ENCODE results near the gene PAPSS1. TPM values are rescaled to one million over a fixed set of nuclear protein-coding genes. Genes with fewer than 3 reads are reported as not detected.

Gene PAPSS1
- total RNA-seq, 3 donors from 2014 or later (not counting 1 experiment from before 2014, with no cell fraction given) = 10.2 to 21.3 (median 12.9) TPM

DNA sequence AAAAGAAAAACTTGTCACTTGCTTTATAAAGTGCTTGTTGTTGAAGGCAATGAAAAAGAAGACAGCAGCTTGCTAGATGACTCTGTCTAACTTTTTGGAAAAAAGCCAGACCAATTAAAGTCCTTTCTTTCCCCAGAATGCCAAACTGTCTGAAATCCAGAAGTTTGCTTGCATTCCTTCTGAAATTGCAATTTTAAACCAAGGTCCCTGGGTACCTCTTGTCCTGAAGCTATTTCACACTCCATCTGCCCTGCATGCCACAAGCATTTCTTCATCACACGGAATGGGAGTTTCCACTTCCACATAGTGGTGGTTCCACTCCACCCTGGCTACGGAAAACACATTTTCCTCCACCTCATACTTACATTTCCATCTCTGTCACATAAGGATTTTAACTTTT is 101.0 kb downstream of the PAPSS1 start:
- H3K36me3 ChIP-seq (ENCODE audit: control insufficient read depth, insufficient read depth, low read length) = no peaks in the 10 kb centered on the region
- TF ChIP-seq, protein P1, sequence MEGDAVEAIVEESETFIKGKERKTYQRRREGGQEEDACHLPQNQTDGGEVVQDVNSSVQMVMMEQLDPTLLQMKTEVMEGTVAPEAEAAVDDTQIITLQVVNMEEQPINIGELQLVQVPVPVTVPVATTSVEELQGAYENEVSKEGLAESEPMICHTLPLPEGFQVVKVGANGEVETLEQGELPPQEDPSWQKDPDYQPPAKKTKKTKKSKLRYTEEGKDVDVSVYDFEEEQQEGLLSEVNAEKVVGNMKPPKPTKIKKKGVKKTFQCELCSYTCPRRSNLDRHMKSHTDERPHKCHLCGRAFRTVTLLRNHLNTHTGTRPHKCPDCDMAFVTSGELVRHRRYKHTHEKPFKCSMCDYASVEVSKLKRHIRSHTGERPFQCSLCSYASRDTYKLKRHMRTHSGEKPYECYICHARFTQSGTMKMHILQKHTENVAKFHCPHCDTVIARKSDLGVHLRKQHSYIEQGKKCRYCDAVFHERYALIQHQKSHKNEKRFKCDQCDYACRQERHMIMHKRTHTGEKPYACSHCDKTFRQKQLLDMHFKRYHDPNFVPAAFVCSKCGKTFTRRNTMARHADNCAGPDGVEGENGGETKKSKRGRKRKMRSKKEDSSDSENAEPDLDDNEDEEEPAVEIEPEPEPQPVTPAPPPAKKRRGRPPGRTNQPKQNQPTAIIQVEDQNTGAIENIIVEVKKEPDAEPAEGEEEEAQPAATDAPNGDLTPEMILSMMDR (IDR thresholded peaks at IDR 0.05) = no peak
- DNase-seq = no peak
- Mint-ChIP-seq H3K36me3 (no peaks in the 10 kb centered on the region), H3K4me1 (peaks cover 4 to 18% of the 10 kb centered on the region in 2 donors), H3K27ac (no peak overlapping the region), H3K9me3 (no peaks in the 10 kb centered on the region), H3K27me3 (ENCODE audit: low read depth in 2 of 2) (no peaks in the 10 kb centered on the region), H3K4me3 (no peak overlapping the region)
- no peaks in the 10 kb centered on the region for H3K9me3 ChIP-seq (ENCODE audit: control insufficient read depth, insufficient read depth, low read length)
- no peak overlapping the region for H3K4me3 ChIP-seq (ENCODE audit: low read length)
- ATAC-seq = no peak
- intact Hi-C loops (cut with micrococcal nuclease) = no loop called here
- no peaks in the 10 kb centered on the region for H3K4me1 ChIP-seq (ENCODE audit: control insufficient read depth, insufficient read depth, low read length)
- 100% methylated on average over 2 of the region's 2 CpGs for WGBS (ENCODE audit: insufficient coverage)
- H3K27ac ChIP-seq (ENCODE audit: low read length) = no peak overlapping the region
- H3K27me3 ChIP-seq (ENCODE audit: control insufficient read depth, insufficient read depth, low read length) = no peaks in the 10 kb centered on the region

DNA sequence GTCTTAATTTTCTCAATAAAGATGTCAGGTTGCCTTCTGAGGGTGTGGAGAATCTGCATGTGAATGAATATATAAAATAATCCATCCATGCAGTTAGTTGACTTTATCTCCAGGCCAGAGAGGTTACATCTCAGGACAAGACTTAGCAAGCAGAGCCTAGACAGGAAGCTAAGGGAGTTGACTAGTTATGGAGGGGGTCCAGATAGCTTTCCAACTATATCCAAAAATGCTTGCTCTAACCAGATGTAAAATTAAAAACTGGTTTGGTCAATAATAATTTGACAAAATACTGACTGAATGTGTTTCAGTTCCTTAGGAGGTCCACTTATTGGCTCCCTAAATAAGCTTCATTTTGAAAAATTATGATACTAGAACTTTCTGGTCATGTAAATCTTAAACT is 101.4 kb downstream of the PAPSS1 start:
- H3K4me3 Mint-ChIP-seq = no peak overlapping the region
- H3K27me3 Mint-ChIP-seq (ENCODE audit: low read depth in 2 of 2) = no peaks in the 10 kb centered on the region
- Histone ChIP-seq H3K4me1 (ENCODE audit: control insufficient read depth, insufficient read depth, low read length) (no peaks in the 10 kb centered on the region), H3K36me3 (ENCODE audit: control insufficient read depth, insufficient read depth, low read length) (peaks cover under 1% of the 10 kb centered on the region), H3K27ac (ENCODE audit: low read length) (no peak overlapping the region), H3K4me3 (ENCODE audit: low read length) (no peak overlapping the region), H3K27me3 (ENCODE audit: control insufficient read depth, insufficient read depth, low read length) (no peaks in the 10 kb centered on the region), H3K9me3 (ENCODE audit: control insufficient read depth, insufficient read depth, low read length) (no peaks in the 10 kb centered on the region)
- H3K36me3 Mint-ChIP-seq = no peaks in the 10 kb centered on the region
- no peaks in the 10 kb centered on the region for H3K9me3 Mint-ChIP-seq
- DNase-seq = no peak
- no peak for ATAC-seq
- intact Hi-C loops (cut with micrococcal nuclease) = no loop called here
- H3K4me1 Mint-ChIP-seq = peaks cover 4 to 18% of the 10 kb centered on the region in 2 donors
- TF ChIP-seq, protein P1 (IDR thresholded peaks at IDR 0.05) = no peak
- H3K27ac Mint-ChIP-seq = no peak overlapping the region

DNA sequence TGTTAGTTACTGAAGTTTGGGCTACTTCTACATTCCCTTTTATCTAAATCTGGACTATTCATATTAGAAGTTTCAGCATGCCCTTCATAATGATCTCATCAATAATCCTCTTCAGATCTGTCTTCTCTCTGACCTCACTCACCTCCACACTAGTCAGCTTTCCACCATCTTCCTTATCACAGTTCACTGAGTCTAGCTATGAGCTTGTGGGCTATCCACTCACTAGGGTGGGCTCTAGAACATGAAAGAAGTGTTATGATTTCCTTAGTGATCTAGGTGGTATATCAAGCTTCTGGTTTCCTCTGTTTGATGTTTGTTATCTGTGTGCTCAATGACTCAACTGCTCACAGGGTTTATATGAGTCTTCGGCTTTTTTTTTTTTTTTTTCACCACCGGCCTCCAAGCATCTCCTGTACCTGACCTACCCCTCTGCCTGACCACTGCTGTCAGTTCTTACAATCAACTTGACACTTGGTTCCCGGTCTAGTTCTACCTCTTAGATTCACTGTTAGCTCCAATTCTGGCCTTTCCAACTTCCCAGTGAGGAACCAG is 103.1 kb downstream of the PAPSS1 start:
- intact Hi-C loops (cut with micrococcal nuclease) = no loop called here
- Histone ChIP-seq H3K4me3 (ENCODE audit: low read length) (no peak overlapping the region), H3K27ac (ENCODE audit: low read length) (no peak overlapping the region), H3K9me3 (ENCODE audit: control insufficient read depth, insufficient read depth, low read length) (no peaks in the 10 kb centered on the region), H3K27me3 (ENCODE audit: control insufficient read depth, insufficient read depth, low read length) (no peaks in the 10 kb centered on the region), H3K36me3 (ENCODE audit: control insufficient read depth, insufficient read depth, low read length) (peaks cover 4% of the 10 kb centered on the region), H3K4me1 (ENCODE audit: control insufficient read depth, insufficient read depth, low read length) (no peaks in the 10 kb centered on the region)
- WGBS (ENCODE audit: insufficient coverage) = 86% methylated on average over 3 of the region's 3 CpGs
- H3K4me1 Mint-ChIP-seq = peaks cover 4 to 18% of the 10 kb centered on the region in 2 donors
- no peaks in the 10 kb centered on the region for H3K27me3 Mint-ChIP-seq (ENCODE audit: low read depth in 2 of 2)
- DNase-seq (no peak), ATAC-seq (no peak)
- no peaks in the 10 kb centered on the region for H3K9me3 Mint-ChIP-seq
- no peak overlapping the region for H3K27ac Mint-ChIP-seq
- peaks cover 11% of the 10 kb centered on the region for H3K36me3 Mint-ChIP-seq
- H3K4me3 Mint-ChIP-seq = no peak overlapping the region
- TF ChIP-seq, protein P1 (IDR thresholded peaks at IDR 0.05) = no peak

DNA sequence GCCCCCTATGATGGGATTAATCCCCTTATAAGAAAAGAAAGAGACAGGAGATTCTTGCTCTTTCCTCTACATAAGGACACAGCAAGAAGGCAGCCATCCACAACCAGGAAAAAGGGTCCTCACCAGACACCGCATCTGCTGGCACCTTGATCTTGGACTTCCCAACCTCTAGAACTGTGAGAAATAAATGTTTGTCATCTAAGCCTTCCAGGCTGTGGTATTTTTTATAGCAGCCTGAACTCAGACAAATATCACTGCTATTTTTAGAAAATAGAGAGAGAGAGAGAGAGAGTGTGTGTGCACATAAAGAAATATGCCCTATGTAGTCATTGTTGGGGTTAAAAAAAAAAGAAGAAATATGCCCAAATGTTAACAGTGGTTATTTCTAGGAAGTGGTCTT is 104.2 kb downstream of the PAPSS1 start:
- 100% methylated on average over 1 of the region's 1 CpG for WGBS (ENCODE audit: insufficient coverage)
- Mint-ChIP-seq H3K27me3 (ENCODE audit: low read depth in 2 of 2) (no peaks in the 10 kb centered on the region), H3K4me1 (peaks cover 4 to 17% of the 10 kb centered on the region in 2 donors), H3K4me3 (no peak overlapping the region), H3K27ac (no peak overlapping the region), H3K36me3 (peaks cover 11% of the 10 kb centered on the region), H3K9me3 (no peaks in the 10 kb centered on the region)
- intact Hi-C loops (cut with micrococcal nuclease) = no loop called here
- Histone ChIP-seq H3K9me3 (ENCODE audit: control insufficient read depth, insufficient read depth, low read length) (no peaks in the 10 kb centered on the region), H3K4me3 (ENCODE audit: low read length) (no peak overlapping the region), H3K27ac (ENCODE audit: low read length) (no peak overlapping the region), H3K36me3 (ENCODE audit: control insufficient read depth, insufficient read depth, low read length) (peaks cover 4% of the 10 kb centered on the region), H3K4me1 (ENCODE audit: control insufficient read depth, insufficient read depth, low read length) (no peaks in the 10 kb centered on the region), H3K27me3 (ENCODE audit: control insufficient read depth, insufficient read depth, low read length) (no peaks in the 10 kb centered on the region)
- ATAC-seq (no peak), DNase-seq (no peak)
- TF ChIP-seq, protein P1 (IDR thresholded peaks at IDR 0.05) = no peak
